ENCODE measurements around the gene THEMIS2.

GRCh38 chr1:27935721-27936120 lies 63.4 kb downstream of the THEMIS2 start:
- TF ChIP-seq CTCF (IDR thresholded peaks at IDR 0.05; ENCODE audit: insufficient read depth, low read depth, low read length) (no peak), EZH2 (IDR thresholded peaks at IDR 0.05; ENCODE audit: insufficient read depth, low read length) (no peak)
